AG04449 (cell line): ENCODE results near the gene FKBP5.

ENCODE experiments used
- CTCF ChIA-PET: fragments of 350-600 bp; formaldehyde crosslinking; extraction: SDS; loops from one replicate; lab custom pipeline; 2021; ENCODE audit warnings: antibody characterized with exemption; lab: Yijun Ruan, JAX
- POLR2A ChIA-PET: fragments of 400-600, 350-600 bp; formaldehyde crosslinking; extraction: SDS; loops from one replicate; lab custom pipeline; 2020; ENCODE audit warnings: antibody characterized with exemption, inconsistent platforms; lab: Yijun Ruan, JAX
- DNase-seq: peaks from one replicate; pipeline ENCODE4 v3.0.0-alpha.2; 2010; ENCODE audit warnings: low read depth, low spot score
- H3K4me3 ChIP-seq: 2 replicates; pipeline ENCODE4 v1.5.1; 2011; ENCODE audit warnings: low read depth, mild to moderate bottlenecking, control low read depth, low read length
- TF ChIP-seq, protein P1 (sequence below): IDR thresholded peaks from one replicate; pipeline ENCODE4 v1.5.1; 2011; ENCODE audit warnings: mild to moderate bottlenecking, moderate library complexity, low read length, control low read depth, inconsistent platforms; ENCODE audit not compliant: insufficient read depth; ENCODE audit errors: missing control alignments

FKBP5 gene

DNA sequence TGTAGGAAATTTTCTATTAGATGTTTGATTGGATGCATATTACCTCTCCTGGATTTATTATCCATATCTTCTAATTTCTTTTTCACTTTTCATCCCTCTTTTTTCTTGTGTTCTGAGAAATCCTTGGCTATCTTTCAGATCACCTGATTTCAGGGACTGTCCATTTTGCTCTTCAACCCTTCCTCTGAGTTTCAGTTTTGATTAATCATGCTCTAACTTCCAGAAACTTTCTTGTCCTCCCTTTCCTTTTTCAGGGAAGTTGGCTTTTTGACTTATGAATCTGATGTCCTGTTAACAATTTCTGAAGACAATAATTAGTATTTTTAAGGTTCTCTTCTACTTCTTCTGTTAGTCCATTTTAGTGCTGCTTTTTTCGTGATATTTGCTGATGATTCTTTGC, 79.1 kb downstream of the FKBP5 start:
- TF ChIP-seq, protein P1, sequence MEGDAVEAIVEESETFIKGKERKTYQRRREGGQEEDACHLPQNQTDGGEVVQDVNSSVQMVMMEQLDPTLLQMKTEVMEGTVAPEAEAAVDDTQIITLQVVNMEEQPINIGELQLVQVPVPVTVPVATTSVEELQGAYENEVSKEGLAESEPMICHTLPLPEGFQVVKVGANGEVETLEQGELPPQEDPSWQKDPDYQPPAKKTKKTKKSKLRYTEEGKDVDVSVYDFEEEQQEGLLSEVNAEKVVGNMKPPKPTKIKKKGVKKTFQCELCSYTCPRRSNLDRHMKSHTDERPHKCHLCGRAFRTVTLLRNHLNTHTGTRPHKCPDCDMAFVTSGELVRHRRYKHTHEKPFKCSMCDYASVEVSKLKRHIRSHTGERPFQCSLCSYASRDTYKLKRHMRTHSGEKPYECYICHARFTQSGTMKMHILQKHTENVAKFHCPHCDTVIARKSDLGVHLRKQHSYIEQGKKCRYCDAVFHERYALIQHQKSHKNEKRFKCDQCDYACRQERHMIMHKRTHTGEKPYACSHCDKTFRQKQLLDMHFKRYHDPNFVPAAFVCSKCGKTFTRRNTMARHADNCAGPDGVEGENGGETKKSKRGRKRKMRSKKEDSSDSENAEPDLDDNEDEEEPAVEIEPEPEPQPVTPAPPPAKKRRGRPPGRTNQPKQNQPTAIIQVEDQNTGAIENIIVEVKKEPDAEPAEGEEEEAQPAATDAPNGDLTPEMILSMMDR: no peak
- ChIA-PET CTCF (interaction anchor here (0.9 to 1.7 kb wide), 4 partner anchors 10 to 127 kb away, joined by 3 to 7 read pairs (median 4); no protein-coding TSS in a partner anchor), POLR2A (no interaction called here)
- no peak for DNase-seq
- no peak overlapping the region for H3K4me3 ChIP-seq

GRCh38 chr6:35607517-35608233, 81.0 kb downstream of the FKBP5 start:
- CTCF ChIA-PET: interaction anchor here (0.6 to 2.0 kb wide), 6 partner anchors 17 to 85 kb away, joined by 3 to 13 read pairs (median 3); no protein-coding TSS in a partner anchor
- TF ChIP-seq, protein P1: no peak
- POLR2A ChIA-PET: no interaction called here
- DNase-seq: no peak
- H3K4me3 ChIP-seq: no peak overlapping the region

- no peak for DNase-seq
- TF ChIP-seq, protein P1: no peak
- no peak overlapping the region for H3K4me3 ChIP-seq
- CTCF ChIA-PET: interaction anchor here (1.2 to 2.0 kb wide), 2 partner anchors 22 to 131 kb away, joined by 4 to 13 read pairs; partner anchors contain the start of gene ARMC12
- POLR2A ChIA-PET: no interaction called here
Observed at GRCh38 chr6:35605600-35605999, 83.1 kb downstream of the FKBP5 start.

DNA sequence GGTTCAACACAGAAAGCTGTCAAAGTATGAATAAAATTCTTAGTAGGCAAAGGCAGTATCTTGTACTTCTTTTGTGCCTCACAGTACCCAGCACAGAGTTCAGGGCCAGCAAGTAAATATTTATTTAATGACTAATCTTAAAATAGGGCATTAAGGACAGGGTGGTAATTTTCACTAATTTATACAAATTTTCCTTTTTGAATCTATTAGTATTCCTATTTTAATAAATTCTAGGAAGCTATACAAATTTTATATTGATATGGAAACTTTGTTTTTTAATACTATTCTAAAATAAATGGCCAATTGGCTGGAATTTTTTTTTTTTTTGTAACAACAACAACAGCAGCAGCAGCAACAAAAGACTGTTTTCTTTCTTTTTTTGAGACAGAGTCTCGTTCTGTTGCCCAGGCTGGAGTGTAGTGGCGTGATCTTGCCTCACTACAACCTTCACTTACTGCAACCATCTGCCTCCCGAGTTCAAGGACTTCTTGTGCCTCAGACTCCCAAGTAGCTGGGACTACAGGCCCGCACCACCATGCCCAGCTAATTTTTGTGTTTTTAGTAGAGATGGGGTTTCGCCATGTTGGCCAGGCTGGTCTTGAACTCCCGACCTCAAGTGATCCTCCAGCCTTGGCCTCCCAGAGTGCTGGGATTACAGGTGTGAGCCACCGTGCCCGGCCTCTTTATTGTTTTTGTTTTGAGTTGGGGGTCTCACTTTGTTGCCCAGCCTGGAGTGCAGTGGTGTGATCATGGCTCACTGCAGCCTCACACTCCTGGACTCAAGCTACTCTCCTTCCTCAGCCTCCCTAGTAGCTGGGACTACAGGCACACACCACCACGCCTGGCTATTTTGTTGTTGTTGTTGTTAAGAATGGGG, 85.2 kb downstream of the FKBP5 start:
- no peak overlapping the region for H3K4me3 ChIP-seq
- TF ChIP-seq, protein P1: no peak
- no peak for DNase-seq
- POLR2A ChIA-PET: interaction anchor here (0.7 kb wide), 1 partner anchor 65 kb away, joined by 3 read pairs; no protein-coding TSS in a partner anchor
- CTCF ChIA-PET: interaction anchor here (0.9 to 3.7 kb wide), 6 partner anchors 19 to 135 kb away, joined by 3 to 36 read pairs (median 6); partner anchors contain the start of gene ARMC12

GRCh38 chr6:35602133-35602946, 86.4 kb downstream of the FKBP5 start:
- ChIA-PET CTCF (interaction anchor here (1.1 to 3.7 kb wide), 7 partner anchors 15 to 136 kb away, joined by 3 to 36 read pairs (median 5); partner anchors contain the start of gene ARMC12), POLR2A (no interaction called here)
- H3K4me3 ChIP-seq: no peak overlapping the region; the same call in 1 of the 2 replicates
- no peak for DNase-seq
- TF ChIP-seq, protein P1: no peak
